Measurements from ENCODE around the gene TRPV5. TPM values are rescaled to one million over a fixed set of nuclear protein-coding genes. Genes with fewer than 3 reads are reported as not detected.

TRPV5 gene
- total RNA-seq, 4 donors from 2014 or later = 0.17 TPM; not detected in 3

GRCh38 chr7:142942746-142943145, 9.2 kb upstream of the TRPV5 start:
- no peak for DNase-seq (ENCODE audit: extremely low spot score)
- H3K4me1 ChIP-seq = no peaks in the 10 kb centered on the region
- no peak overlapping the region for H3K27ac ChIP-seq (replicated peaks in 1 of 4)
- 89% methylated on average over 4 of the region's 6 CpGs for WGBS
- no peak for TF ChIP-seq POLR2A (IDR thresholded peaks at IDR 0.05; ENCODE audit: low read depth)
- TF ChIP-seq POLR2AphosphoS5 (IDR thresholded peaks at IDR 0.05) = no peak
- TF ChIP-seq EP300 (IDR thresholded peaks at IDR 0.05) = no peak
- TF ChIP-seq, protein P1, sequence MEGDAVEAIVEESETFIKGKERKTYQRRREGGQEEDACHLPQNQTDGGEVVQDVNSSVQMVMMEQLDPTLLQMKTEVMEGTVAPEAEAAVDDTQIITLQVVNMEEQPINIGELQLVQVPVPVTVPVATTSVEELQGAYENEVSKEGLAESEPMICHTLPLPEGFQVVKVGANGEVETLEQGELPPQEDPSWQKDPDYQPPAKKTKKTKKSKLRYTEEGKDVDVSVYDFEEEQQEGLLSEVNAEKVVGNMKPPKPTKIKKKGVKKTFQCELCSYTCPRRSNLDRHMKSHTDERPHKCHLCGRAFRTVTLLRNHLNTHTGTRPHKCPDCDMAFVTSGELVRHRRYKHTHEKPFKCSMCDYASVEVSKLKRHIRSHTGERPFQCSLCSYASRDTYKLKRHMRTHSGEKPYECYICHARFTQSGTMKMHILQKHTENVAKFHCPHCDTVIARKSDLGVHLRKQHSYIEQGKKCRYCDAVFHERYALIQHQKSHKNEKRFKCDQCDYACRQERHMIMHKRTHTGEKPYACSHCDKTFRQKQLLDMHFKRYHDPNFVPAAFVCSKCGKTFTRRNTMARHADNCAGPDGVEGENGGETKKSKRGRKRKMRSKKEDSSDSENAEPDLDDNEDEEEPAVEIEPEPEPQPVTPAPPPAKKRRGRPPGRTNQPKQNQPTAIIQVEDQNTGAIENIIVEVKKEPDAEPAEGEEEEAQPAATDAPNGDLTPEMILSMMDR (IDR thresholded peaks at IDR 0.05) = no peak
- H3K27me3 ChIP-seq = no peaks in the 10 kb centered on the region
- no peaks in the 10 kb centered on the region for H3K36me3 ChIP-seq
- intact Hi-C loops (cut with DNase I) = no loop called here
- H3K9me3 ChIP-seq = no peaks in the 10 kb centered on the region
- H3K4me3 ChIP-seq = no peak overlapping the region

DNA sequence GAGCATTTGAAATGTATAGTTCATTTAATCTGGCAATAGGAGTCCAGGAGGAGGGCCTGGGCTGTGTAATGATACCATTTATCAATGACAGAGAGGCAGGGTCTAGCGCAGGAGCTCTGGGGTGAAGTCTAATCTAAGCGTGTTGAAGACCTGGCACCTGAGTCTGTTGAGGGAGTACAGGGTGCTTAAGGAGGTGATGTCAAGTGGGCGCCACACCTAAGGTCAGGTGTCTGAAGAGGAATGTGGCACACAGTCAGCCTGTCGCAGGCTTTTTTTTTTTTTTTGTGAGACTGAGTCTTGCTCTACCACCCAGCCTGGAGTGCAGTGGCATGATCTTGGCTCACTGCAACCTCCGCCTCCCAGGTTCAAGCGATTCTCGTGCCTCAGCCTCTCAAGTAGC, 8.0 kb upstream of the TRPV5 start:
- TF ChIP-seq POLR2AphosphoS5 (IDR thresholded peaks at IDR 0.05) (no peak), EP300 (IDR thresholded peaks at IDR 0.05) (no peak), POLR2A (IDR thresholded peaks at IDR 0.05; ENCODE audit: low read depth) (no peak)
- TF ChIP-seq, protein P1 (IDR thresholded peaks at IDR 0.05) = no peak

DNA sequence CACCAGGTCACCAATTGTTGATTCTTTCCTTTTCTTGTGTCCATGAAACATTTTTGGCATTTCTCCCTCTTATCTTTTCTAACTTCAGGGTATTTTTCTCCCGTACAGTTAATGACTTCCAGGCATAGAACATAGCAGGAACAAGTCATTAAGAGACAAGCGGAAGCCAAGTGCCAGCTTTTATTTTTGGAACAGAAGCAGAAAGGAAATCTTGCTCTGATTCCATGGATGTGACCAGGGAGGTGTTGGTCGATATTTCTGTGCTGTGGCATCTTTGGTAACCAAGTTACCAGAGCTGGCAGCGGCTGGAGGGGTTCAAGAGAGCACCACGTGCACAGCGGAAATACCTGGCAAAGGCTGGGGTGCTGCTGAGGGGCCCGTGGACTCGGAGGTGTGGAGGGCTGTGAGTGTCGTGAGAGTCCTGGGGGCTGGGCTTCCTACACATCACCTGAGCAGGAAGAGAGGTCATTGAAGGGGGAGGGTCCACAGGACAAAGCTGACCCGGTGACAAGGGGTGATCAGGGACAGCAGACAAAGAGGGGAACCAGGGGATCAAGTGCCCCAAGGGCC, 7.5 kb upstream of the TRPV5 start:
- intact Hi-C loops (cut with DNase I) = no loop called here
- H3K27me3 ChIP-seq = no peaks in the 10 kb centered on the region
- H3K4me1 ChIP-seq = no peaks in the 10 kb centered on the region
- 68% methylated on average over 10 of the region's 10 CpGs for WGBS
- no peak for DNase-seq (ENCODE audit: extremely low spot score)
- no peak overlapping the region for H3K27ac ChIP-seq (replicated peaks in 1 of 4)
- H3K9me3 ChIP-seq = no peaks in the 10 kb centered on the region
- no peak overlapping the region for H3K4me3 ChIP-seq
- TF ChIP-seq POLR2A (IDR thresholded peaks at IDR 0.05; ENCODE audit: low read depth) = no peak
- TF ChIP-seq, protein P1 (IDR thresholded peaks at IDR 0.05) = no peak
- TF ChIP-seq EP300 (IDR thresholded peaks at IDR 0.05) = no peak
- TF ChIP-seq POLR2AphosphoS5 (IDR thresholded peaks at IDR 0.05) = no peak
- no peaks in the 10 kb centered on the region for H3K36me3 ChIP-seq

More for the DNA sequence above, 8.0 kb upstream of the TRPV5 start:
- Histone ChIP-seq H3K4me3 (no peak overlapping the region), H3K36me3 (no peaks in the 10 kb centered on the region), H3K27me3 (no peaks in the 10 kb centered on the region), H3K9me3 (no peaks in the 10 kb centered on the region), H3K27ac (replicated peaks in 1 of 4) (no peak overlapping the region), H3K4me1 (no peaks in the 10 kb centered on the region)
- intact Hi-C loops (cut with DNase I) = no loop called here
- DNase-seq (ENCODE audit: extremely low spot score) = no peak
- 95% methylated on average over 7 of the region's 7 CpGs for WGBS

- intact Hi-C loops (cut with DNase I) = no loop called here
These were observed 5.8 kb upstream of the TRPV5 start, which contains the start of gene LLCFC1 for GRCh38 chr7:142939226-142939910. Gene LLCFC1, plus strand, starts transcription at chr7:142939484. Its CDS starts 138 bp downstream, at chr7:142939622.

More at GRCh38 chr7:142939226-142939910, 5.8 kb upstream of the TRPV5 start, which contains the start of gene LLCFC1:
- TF ChIP-seq POLR2AphosphoS5 (IDR thresholded peaks at IDR 0.05) (no peak), EP300 (IDR thresholded peaks at IDR 0.05) (no peak), POLR2A (IDR thresholded peaks at IDR 0.05; ENCODE audit: low read depth) (no peak)
- TF ChIP-seq, protein P1 (IDR thresholded peaks at IDR 0.05) = no peak
- H3K4me1 ChIP-seq = no peaks in the 10 kb centered on the region
- H3K27me3 ChIP-seq = no peaks in the 10 kb centered on the region
- H3K4me3 ChIP-seq = no peak within 1 kb of the TSS
- DNase-seq (ENCODE audit: extremely low spot score) = no peak
- no peak within 1 kb of the TSS for H3K27ac ChIP-seq (replicated peaks in 1 of 4)
- H3K36me3 ChIP-seq = no peaks in the 10 kb centered on the region
- H3K9me3 ChIP-seq = no peaks in the 10 kb centered on the region
- WGBS = 62% methylated on average over 10 of the region's 10 CpGs
